ENCODE data around the gene ACTL8. TPM values are rescaled to one million over a fixed set of nuclear protein-coding genes. Genes with fewer than 3 reads are reported as not detected.

Gene ACTL8
- total RNA-seq (2014; rRNA removed; shearing (Covaris generic)) = 0.07 and 0.39 TPM in 2 replicates

- DNase-seq (ENCODE audit: low read depth) = no peak
These were observed at the start of gene ACTL8 for GRCh38 chr1:17755120-17755519. Gene ACTL8 (plus strand): TSS chr1:17755333. CDS start chr1:17823009, 67,676 bp downstream.

GRCh38 chr1:17706445-17706844, 48.7 kb upstream of the ACTL8 start:
- no peak for DNase-seq (ENCODE audit: low read depth)

GRCh38 chr1:17709981-17710380, 45.2 kb upstream of the ACTL8 start:
- no peak for DNase-seq (ENCODE audit: low read depth)

DNA sequence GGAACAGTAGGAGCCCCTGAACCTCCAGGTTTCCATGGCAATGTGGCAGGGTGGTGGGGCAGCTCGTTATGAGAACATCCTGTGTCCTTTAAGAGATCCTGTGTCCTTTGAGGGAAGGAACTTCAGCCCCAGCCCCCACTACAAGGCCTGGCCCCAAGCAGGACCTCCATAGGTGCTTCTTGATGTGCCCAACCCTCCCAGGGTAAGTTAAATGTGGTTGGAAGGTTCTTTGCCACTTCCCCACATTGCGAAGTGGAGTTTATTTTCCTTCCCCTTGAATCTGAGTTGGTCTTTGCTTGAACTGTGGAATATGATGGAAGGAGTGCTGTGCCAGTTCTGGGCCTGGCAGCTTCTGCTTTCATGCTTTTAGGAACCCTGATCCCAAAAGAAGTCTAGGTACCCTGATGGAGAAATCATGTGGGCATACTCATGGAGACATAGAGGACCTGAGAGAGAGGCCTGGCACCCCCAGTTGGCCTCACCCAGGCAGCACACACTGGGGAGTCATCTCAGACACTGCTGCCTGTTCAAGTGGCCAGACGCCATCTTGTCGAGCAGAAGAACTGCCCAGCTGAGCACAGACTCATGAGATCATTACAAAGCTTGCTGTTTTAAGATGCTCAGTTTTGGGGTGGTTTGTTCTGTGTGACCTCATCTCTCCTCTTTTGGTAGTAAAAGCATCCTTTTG, 44.1 kb upstream of the ACTL8 start:
- no peak for DNase-seq (ENCODE audit: low read depth)

GRCh38 chr1:17711577-17711910, 43.6 kb upstream of the ACTL8 start:
- no peak for DNase-seq (ENCODE audit: low read depth)

GRCh38 chr1:17711941-17712340, 43.2 kb upstream of the ACTL8 start:
- DNase-seq (ENCODE audit: low read depth) = no peak

DNA sequence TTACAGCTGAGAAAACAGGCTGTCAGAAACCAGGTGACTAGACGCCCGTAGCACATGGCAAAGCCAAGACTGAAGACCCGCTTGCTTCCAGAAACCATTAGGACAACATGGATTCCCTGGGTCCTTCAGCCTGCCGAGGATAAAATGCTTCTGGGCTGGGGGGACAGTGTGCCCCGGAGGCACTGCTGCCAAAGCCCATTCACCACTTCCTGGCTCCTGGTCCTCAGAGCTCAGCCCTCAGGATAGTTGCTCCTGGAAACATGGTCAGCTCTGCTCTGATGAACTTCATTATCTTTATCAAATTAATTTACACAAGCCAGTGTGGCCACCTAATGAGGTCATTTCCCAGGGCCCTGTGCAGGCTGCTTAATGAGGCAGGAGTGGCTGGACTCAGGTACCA, 41.1 kb upstream of the ACTL8 start:
- DNase-seq (ENCODE audit: low read depth) = no peak

- DNase-seq (ENCODE audit: low read depth) = no peak
These were observed 37.3 kb upstream of the ACTL8 start for GRCh38 chr1:17717594-17718535.

- peak; percentile 75 for DNase-seq (ENCODE audit: low read depth)
These were observed 35.3 kb upstream of the ACTL8 start for GRCh38 chr1:17719874-17720273.

- DNase-seq (ENCODE audit: low read depth) = no peak
These were observed 33.7 kb upstream of the ACTL8 start for GRCh38 chr1:17721444-17721843.

DNA sequence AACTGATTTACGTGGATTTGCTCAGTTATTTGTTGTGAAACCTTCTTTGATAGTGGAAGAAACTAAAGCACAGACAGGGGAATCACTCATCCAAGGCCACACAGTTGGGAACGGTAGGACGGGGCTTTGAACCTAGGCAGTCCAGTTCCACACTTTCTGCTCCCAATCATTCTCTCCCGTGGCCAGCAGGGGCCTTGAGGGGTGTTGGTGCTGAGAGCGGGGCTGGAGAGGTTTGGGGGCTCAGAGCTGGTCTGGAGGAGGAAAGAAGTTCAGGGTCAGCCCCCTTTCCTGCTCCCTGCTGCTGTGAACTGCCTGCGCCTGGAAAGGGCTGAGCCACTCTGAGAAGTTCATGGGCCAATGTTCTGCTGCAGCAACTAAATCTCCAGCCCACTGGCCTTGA, 31.4 kb upstream of the ACTL8 start:
- no peak for DNase-seq (ENCODE audit: low read depth)

- DNase-seq (ENCODE audit: low read depth) = no peak
These were observed 31.0 kb upstream of the ACTL8 start for GRCh38 chr1:17724150-17724549.

- DNase-seq (ENCODE audit: low read depth) = peak; percentile 69
These were observed 29.9 kb upstream of the ACTL8 start for GRCh38 chr1:17725084-17725719.

DNA sequence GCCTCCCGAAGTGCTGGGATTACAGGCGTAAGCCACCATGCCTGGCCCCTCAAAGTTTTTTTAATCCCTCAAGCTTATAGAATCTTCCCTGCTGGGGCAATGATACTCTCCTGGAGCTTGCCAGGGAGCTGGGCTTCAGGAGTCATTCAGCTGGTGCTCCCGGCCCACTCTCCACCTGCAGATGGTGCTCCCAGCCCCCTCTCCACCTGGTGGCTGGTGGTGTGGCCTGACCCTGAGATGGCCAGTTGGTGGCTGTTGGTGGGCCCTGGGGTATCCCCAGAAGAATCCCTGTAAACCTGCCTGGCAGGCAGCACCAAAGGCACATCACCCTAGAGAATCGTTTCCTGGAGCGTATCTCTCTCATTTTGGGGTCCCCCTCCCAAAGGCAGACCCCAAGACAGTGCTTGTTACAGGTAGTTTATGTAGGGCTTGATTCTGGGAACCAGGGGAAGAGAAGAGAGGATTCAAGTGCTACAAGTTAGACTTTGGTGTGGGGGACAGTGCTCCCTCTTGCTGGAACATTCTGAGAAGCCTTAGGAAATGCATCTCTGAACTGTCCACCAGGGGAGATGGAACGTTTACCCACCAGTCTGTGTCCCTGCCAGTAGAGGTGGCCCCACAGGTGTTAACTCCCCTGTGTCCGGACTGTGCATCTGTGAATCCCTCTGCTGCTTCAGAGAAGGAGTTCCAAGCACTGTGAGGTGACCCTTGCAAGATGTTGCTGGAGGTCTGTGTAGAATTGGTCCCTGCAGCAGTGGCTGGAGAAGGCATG, 29.1 kb upstream of the ACTL8 start:
- no peak for DNase-seq (ENCODE audit: low read depth)

DNA sequence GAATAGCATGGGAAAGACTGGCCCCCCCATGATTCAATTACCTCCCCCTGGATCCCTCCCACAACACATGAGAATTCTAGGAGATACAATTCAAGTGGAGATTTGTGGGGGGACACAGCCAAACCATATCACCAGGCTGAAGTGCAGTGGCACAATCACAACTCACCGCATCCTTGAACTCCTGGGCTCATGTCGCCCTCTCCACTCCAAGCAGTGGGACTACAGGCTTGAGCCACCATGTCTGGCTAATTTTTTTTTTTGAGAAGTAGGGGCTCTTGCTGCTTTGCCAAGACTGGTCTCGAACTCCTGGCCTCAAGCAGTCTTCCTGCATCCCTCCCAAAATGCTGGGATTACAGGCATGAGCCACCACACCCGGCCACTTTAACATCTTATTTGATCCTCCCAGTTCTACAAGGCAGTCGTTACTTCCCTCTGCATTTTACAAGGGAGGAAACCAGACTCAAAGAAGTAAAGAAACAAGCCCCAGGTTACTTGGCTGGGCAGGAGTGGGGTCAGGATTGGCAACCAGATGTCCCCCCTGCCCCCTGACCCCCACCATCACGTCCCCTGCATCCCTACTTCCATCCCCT, 26.9 kb upstream of the ACTL8 start:
- DNase-seq (ENCODE audit: low read depth) = no peak

- DNase-seq (ENCODE audit: low read depth) = no peak
These were observed 25.9 kb upstream of the ACTL8 start for GRCh38 chr1:17729248-17729647.

DNA sequence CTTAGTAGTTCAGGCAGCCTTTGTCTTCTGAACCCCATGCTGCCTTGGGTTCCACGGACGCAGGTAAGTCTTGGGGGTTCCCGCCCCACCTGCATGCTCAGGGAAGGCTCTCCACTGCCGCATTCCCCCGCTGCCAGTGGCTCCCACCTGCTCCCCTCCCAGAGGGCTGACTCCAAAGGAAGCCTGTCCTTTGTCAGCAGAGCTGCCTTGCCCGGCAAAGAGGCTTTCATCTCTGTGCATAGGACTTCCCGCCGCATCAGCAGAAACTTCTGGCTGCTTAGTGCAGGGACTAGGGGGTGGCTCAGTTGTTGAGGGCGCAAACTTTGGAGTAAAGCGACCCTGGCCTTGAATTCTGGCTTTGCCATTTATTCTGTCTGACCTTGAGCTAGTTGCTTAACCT, 25.2 kb upstream of the ACTL8 start:
- no peak for DNase-seq (ENCODE audit: low read depth)

DNA sequence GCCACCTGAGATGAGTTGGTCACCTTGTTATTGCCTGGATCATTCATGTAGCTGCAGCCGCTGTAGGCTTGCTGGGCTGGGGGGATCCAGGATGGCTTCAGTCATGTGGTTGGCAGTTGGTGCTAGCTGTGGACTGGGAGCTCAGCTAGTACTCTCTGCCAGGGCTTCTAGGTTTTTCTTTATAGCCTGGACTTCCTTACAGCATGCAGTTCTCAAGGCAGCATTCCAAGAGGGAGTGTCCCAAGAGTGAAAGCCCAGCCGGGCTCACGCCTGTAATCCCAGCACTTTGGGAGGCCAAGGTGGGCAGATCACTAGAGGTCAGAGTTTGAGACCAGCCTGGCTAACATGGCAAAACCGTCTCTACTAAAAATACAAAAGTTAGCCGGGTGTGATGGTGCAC, 23.7 kb upstream of the ACTL8 start:
- DNase-seq (ENCODE audit: low read depth) = no peak

- DNase-seq (ENCODE audit: low read depth) = peak; percentile 65
These were observed 22.7 kb upstream of the ACTL8 start for GRCh38 chr1:17732475-17732874.

DNA sequence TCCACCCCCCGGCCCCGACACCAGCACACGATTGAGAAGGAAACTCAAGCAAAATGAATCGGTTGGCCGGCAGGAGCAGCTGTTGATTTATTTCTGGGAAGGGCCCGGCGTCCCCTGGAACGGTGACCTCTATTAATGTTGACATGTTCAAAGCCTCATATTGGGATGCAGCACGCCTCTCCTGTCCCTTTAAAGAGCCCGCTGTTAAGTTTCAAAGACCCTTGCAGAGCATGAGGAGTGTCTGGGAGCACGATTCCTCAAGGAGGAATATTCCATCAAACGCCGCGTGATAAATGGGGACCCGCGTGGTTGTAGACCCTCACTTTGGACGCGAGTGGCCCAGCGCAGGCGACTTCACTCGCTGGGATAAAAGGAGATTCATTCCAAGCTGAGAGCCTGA, 21.5 kb upstream of the ACTL8 start:
- no peak for DNase-seq (ENCODE audit: low read depth)

DNA sequence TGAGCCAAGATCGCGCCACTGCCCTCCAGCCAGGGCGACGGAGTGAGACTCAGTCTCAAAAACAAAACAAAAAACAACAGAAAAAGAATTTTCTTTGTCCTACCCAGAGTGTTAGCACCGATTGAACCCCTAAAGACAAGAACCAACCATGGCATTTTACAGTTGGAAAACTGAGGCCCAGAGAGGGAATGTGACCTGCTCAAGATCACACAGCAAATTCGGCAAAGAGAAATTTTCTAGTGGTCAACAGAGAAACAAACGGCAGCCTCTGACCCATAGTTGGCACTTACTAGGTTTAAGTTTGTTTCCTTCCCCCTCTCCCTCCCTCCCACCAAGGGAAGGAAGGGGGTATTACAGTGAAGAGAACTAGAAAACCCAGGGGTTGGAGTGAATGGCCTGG, 20.5 kb upstream of the ACTL8 start:
- no peak for DNase-seq (ENCODE audit: low read depth)

GRCh38 chr1:17735348-17735747, 19.8 kb upstream of the ACTL8 start:
- DNase-seq (ENCODE audit: low read depth) = no peak

Data from M059J (cell line).